Right cardiac atrium (tissue), 5 donors: Measurements from ENCODE around the gene LGR4. TPM values are rescaled to one million over a fixed set of nuclear protein-coding genes. Genes with fewer than 3 reads are reported as not detected.
"Not testable (repeated sequence)": the region's sequence is repeated elsewhere in the genome, so short reads cannot be mapped to it uniquely, and the experiment has no call there.

Experiments
- ATAC-seq, 2 donors: fragments of 200-7000 bp; cut with Tn5 transposase; one replicate each; pipeline versions ENCODE4 v1.8.0 to v1.9.1; 2020; ENCODE audit warnings: moderate library complexity in 2 of 2, mild to moderate bottlenecking in 1 of 2
- DNase-seq, 3 donors: peaks; one replicate each; pipeline ENCODE4 v3.0.0-alpha.2; 2020
- H3K27ac ChIP-seq: one replicate; pipeline ENCODE4 v1.5.1; 2013; ENCODE audit warnings: mild to moderate bottlenecking, low read length, control low read depth, moderate library complexity
- H3K27me3 ChIP-seq: one replicate; pipeline ENCODE4 v1.6.1; 2013; ENCODE audit not compliant: control insufficient read depth, insufficient read depth
- H3K4me1 ChIP-seq: one replicate; pipeline ENCODE4 v1.6.1; 2013; ENCODE audit warnings: low read length; ENCODE audit not compliant: control insufficient read depth, insufficient read depth
- H3K4me3 ChIP-seq: one replicate; pipeline ENCODE4 v1.5.1; 2013; ENCODE audit warnings: low read length, control low read depth
- H3K9me3 ChIP-seq: one replicate; pipeline ENCODE4 v1.6.1; 2013; ENCODE audit warnings: low read length; ENCODE audit not compliant: control insufficient read depth
- WGBS: extraction: QIAGEN DNeasy Blood & Tissue Kit; methylation state at CpG from one replicate; pipeline ENCODE4 v1.1.7; 2013; 5-methylcytosine and 5-hydroxymethylcytosine counted together
- intact Hi-C, 4 donors: fragments of 100-400 bp; cut with DNase I; formaldehyde crosslinking; loops; one replicate each; pipeline versions ENCODE4 v1.11.0 to v1.14.0; 2022 to 2023
- polyA plus RNA-seq: library from polyadenylated mRNA; stranded (reverse); fragments of 200-250 nt; gene quantifications from one replicate; pipeline ENCODE4 v1.2.3, GENCODE V29; 2013
- total RNA-seq, 4 donors: library from RNA; stranded (reverse); fragmentation: NEBNext Ultra II Directional; extraction: Animal tissue kit (Norgen Biotek cat#: 25700); gene quantifications; one replicate each; pipeline ENCODE4 v1.2.1, GENCODE V29; 2021
- donor health status: healthy with polysubstance abuse.
- donor health status: DM: no; HTN: yes; CAD: no.
- donor health status: DM: no; HTN: no; CAD: no.
- donor health status: DM: no; HTN: yes; CAD: no; lungs with severe emphysema.
- donor health status: DM: yes; HTN: yes; CAD: no.

The LGR4 gene
- total and polyA plus RNA-seq, 5 donors, result 16.0 to 50.6 (median 41.3) TPM

DNA sequence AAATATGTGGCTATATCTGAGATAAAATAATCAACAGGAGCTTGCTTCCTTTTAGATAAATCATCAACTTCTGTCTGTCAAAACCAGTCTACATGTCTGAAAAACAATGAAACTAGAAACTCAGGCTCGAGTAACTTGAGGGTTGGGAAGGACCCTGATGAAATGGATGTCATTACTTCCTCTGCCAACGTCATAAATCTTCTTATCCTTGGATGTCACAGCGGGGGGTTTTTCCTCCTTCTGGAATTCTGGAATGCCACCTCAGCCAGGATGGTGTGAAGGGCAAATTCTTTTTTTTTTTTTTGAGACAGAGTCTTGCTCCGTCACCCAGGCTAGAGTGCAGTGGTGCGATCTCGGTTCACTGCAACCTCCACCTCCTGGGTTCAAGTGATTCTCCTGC, 13.4 kb downstream of the LGR4 start:
- intact Hi-C loops, result no loop called here
- no peak overlapping the region for H3K4me3 ChIP-seq
- peaks cover 4% of the 10 kb centered on the region for H3K4me1 ChIP-seq
- H3K27me3 ChIP-seq, result no peaks in the 10 kb centered on the region
- no peak overlapping the region for H3K27ac ChIP-seq
- ATAC-seq (no peak), DNase-seq (no peak)
- WGBS, result 84% methylated on average over 6 of the region's 6 CpGs
- H3K9me3 ChIP-seq, result no peaks in the 10 kb centered on the region

GRCh38 chr11:27458182-27458581, 14.4 kb downstream of the LGR4 start:
- H3K9me3 ChIP-seq, result no peaks in the 10 kb centered on the region
- no peak overlapping the region for H3K4me3 ChIP-seq
- H3K4me1 ChIP-seq, result peaks cover 4% of the 10 kb centered on the region
- no peaks in the 10 kb centered on the region for H3K27me3 ChIP-seq
- ATAC-seq, result no peak
- WGBS, result 96% methylated on average over 2 of the region's 2 CpGs
- H3K27ac ChIP-seq, result no peak overlapping the region
- no peak for DNase-seq
- intact Hi-C loops, result no loop called here

GRCh38 chr11:27456795-27457329, 15.7 kb downstream of the LGR4 start:
- DNase-seq, result no peak
- peaks cover 2% of the 10 kb centered on the region for H3K4me1 ChIP-seq
- no peak for ATAC-seq
- H3K9me3 ChIP-seq, result no peaks in the 10 kb centered on the region
- H3K27ac ChIP-seq, result no peak overlapping the region
- no peaks in the 10 kb centered on the region for H3K27me3 ChIP-seq
- intact Hi-C loops, result no loop called here
- H3K4me3 ChIP-seq, result no peak overlapping the region

DNA sequence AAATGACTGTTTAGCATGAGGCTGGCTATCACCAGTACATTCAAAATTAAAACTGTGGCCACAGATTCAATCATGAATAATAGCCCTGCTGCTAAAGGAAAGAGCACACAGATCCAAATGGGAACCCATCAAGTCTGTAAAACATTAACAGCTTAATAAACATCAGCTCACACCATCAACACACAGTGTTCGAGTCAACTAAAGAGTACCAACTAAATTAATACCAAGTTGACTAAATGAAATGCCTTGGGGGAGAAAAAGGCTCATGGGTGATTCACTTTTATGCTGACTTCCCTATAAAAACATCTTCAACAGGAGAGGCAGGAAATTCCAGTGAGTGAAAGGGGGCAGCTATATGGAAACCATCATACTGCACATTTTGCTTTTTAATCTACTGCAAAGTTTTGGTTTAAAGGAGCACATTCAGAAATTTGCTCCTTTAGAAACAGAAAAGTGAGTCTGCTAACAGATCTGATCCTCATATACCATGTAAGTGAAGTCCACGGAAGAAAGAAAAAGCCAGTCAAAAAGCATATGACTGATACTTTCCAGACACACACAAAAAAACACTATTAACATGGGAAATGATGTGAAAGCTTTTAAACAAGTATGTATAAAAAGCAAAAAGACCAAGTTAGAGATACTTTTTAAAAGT, 16.3 kb downstream of the LGR4 start:
- Histone ChIP-seq H3K4me1 (peaks cover 2% of the 10 kb centered on the region), H3K9me3 (no peaks in the 10 kb centered on the region), H3K27ac (no peak overlapping the region), H3K27me3 (no peaks in the 10 kb centered on the region), H3K4me3 (no peak overlapping the region)
- ATAC-seq (peak in 1 of 2 donors; percentile 20), DNase-seq (no peak)
- intact Hi-C loops, result no loop called here
- WGBS, result 68% methylated on average over 2 of the region's 2 CpGs

DNA sequence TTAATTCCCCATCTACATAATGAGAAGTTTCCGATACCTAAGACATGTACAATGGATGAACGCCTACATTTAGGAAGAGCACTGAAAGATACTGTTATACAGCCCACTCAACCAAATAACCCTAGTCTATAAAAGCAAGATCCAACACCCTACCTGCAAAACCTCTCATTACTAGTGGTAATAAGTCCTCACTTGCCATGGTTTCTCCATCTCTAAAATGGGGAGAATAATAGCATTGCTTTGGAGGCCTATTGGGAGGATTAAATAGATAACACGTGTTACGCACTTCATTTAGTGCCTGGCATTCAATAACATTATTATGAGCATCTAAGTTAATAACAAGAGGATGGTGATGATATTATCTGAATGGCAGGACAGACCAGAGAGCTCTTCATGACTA, 16.9 kb downstream of the LGR4 start:
- no peaks in the 10 kb centered on the region for H3K9me3 ChIP-seq
- no peak for DNase-seq
- intact Hi-C loops, result no loop called here
- peaks cover 4% of the 10 kb centered on the region for H3K4me1 ChIP-seq
- ATAC-seq, result no peak
- no peaks in the 10 kb centered on the region for H3K27me3 ChIP-seq
- no peak overlapping the region for H3K27ac ChIP-seq
- 93% methylated on average over 4 of the region's 4 CpGs for WGBS
- no peak overlapping the region for H3K4me3 ChIP-seq

- intact Hi-C loops, result no loop called here
- Histone ChIP-seq H3K27ac (no peak overlapping the region), H3K27me3 (no peaks in the 10 kb centered on the region), H3K4me3 (no peak overlapping the region), H3K9me3 (no peaks in the 10 kb centered on the region), H3K4me1 (peaks cover 1% of the 10 kb centered on the region)
- DNase-seq (no peak), ATAC-seq (no peak)
- 48% methylated on average over 1 of the region's 1 CpG for WGBS
These were observed 18.9 kb downstream of the LGR4 start for GRCh38 chr11:27453701-27454100.

DNA sequence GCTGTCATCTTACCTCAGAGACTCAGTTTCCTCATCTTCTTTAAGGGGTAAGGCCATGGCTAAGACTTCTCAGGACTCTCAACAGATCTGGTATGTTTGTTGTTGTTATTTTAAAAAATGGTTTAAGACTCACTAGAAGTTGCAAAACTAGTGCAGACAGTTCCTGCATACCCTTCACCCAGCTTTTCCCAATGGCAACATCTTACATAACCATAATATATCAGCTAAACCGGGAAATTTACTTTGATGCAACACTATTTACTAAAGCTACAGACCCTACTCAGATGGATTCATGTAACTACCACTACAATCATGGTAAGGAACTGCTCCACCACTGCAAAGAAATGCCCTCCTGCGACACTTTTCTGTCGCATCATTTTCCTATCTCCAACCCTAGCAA, 20.4 kb downstream of the LGR4 start:
- Histone ChIP-seq H3K9me3 (no peaks in the 10 kb centered on the region), H3K27me3 (no peaks in the 10 kb centered on the region), H3K27ac (no peak overlapping the region), H3K4me1 (peaks cover 1% of the 10 kb centered on the region), H3K4me3 (no peak overlapping the region)
- no peak for DNase-seq
- WGBS, result 89% methylated on average over 3 of the region's 3 CpGs
- ATAC-seq, result peak in 1 of 2 donors; percentile 41
- intact Hi-C loops, result no loop called here

DNA sequence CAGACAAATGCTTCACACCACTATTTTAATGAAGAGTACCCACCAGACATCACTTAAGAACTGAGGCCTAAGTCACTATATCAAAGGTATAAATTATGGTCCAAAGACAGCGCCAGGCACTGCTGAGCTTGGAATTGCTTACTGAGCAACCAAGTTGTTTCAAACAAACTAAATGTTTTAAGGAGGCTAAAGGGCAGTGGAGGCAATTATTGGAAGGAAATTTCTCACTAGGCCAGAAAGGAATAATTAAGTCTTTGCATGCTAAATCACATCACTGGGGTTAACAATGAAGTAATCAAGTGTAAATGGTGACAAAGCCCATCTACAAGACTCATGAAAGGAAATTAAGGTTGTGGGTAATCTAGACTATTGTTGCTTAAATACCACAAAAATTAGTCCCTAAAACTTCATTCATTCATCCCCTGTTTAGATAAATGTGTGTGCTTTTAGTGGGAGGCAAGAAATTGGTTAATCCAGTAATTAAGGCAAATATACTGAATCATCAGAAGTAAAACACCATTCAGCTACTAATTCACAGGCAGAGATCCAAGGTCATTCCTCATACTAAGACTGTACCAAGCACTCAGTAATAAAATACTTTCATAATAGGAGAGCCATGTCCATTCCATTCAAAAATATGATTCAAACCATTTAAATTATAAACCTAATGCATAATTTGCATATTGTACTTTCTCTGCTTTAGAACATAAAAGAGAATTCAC, 21.2 kb downstream of the LGR4 start:
- ATAC-seq (peak; percentile 50 to 64), DNase-seq (no peak)
- 86% methylated on average over 1 of the region's 1 CpG for WGBS
- Histone ChIP-seq H3K9me3 (no peaks in the 10 kb centered on the region), H3K4me3 (no peak overlapping the region), H3K4me1 (peaks cover 1% of the 10 kb centered on the region), H3K27me3 (no peaks in the 10 kb centered on the region), H3K27ac (no peak overlapping the region)
- intact Hi-C loops, result no loop called here

DNA sequence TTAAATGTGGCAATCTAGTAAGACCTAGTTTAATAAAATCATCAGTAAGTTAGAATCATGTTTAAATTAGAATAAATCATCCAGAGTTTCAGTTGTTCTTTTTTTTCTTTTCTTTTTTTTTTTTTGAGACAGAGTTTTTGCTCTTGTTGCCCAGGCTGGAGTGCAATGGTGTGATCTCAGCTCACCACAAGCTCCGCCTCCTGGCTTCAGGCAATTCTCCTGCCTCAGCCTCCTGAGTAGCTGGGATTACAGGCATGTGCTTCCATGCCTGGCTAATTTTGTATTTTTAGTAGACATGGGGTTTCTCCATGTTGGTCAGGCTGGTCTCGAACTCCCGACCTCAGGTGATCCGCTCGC, 24.4 kb downstream of the LGR4 start:
- H3K4me1 ChIP-seq, result peaks cover 11% of the 10 kb centered on the region
- WGBS, result 98% methylated on average over 5 of the region's 5 CpGs
- H3K9me3 ChIP-seq, H3K4me3 ChIP-seq, H3K27ac ChIP-seq, ATAC-seq, intact Hi-C loops, H3K27me3 ChIP-seq: not testable (repeated sequence)
- DNase-seq, result peak in 1 of 3 donors; percentile 61

DNA sequence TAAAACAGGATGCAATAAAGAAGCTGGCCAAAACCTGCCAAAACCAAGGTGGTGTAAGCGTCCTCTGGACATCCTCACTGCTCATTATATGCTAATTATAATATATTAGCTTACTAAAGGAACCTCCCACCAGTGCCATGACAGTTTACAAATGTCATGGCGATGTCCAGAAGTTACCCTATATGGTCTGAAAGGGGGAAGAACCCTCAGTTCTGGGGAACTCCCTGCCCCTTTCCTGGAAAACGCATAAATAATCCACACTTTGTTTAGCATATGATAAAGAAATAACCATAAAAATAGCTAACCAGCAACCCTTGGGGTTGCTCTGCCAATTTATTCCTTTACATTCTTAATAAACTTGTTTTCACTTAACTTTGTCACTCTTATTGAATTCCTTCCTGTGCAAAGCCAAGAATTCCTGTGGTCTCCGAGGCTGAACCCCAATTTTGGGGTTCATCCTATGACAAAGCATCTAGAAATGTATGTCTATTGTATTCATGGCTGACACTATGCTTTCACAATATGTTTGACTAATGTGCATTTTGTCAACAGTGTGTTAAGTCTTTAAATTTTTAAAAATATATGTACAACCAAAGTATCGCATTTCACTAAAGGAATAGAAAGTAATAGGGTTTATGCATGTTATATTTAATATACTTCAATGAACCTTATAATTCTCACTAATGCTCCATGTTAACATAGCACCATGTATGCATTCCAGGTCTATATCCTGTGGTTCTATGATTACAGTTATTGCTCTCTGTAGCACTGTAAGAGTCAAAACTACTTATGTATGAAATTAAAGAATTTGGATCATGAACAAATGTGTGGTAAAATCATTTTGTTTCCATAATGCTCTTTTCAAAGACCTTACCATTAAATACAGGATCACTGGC, 25.1 kb downstream of the LGR4 start:
- ATAC-seq (no peak), DNase-seq (no peak)
- intact Hi-C loops, result no loop called here
- WGBS, result 90% methylated on average over 5 of the region's 5 CpGs
- Histone ChIP-seq H3K4me1 (peaks cover 11% of the 10 kb centered on the region), H3K27ac (no peak overlapping the region), H3K4me3 (no peak overlapping the region), H3K9me3 (no peaks in the 10 kb centered on the region), H3K27me3 (no peaks in the 10 kb centered on the region)

GRCh38 chr11:27445625-27446024, 27.0 kb downstream of the LGR4 start:
- ATAC-seq, result no peak
- H3K9me3 ChIP-seq, result no peaks in the 10 kb centered on the region
- DNase-seq, result no peak
- H3K4me3 ChIP-seq, result no peak overlapping the region
- H3K4me1 ChIP-seq, result peaks cover 14% of the 10 kb centered on the region
- intact Hi-C loops, result no loop called here
- H3K27ac ChIP-seq, result no peak overlapping the region
- WGBS, result 97% methylated on average over 4 of the region's 4 CpGs
- H3K27me3 ChIP-seq, result no peaks in the 10 kb centered on the region
